Measurements from ENCODE around the gene MEGF6.
"Not testable (repeated sequence)": the region's sequence is repeated elsewhere in the genome, so short reads cannot be mapped to it uniquely, and the experiment has no call there.

The MEGF6 gene

GRCh38 chr1:3586986-3587759 lies 24.1 kb downstream of the MEGF6 start:
- TF ChIP-seq CSRNP3 (CRISPR knock-in tag; IDR thresholded peaks at IDR 0.05) (no peak), CREB5 (CRISPR knock-in tag; IDR thresholded peaks at IDR 0.05; ENCODE audit: low read depth) (no peak), TOX (CRISPR knock-in tag; IDR thresholded peaks at IDR 0.05; ENCODE audit: borderline replicate concordance) (no peak), ZNF565 (CRISPR knock-in tag; conservative IDR thresholded peaks at IDR 0.05; ENCODE audit: low read depth) (no peak), BACH2 (CRISPR knock-in tag; IDR thresholded peaks at IDR 0.05; ENCODE audit: borderline replicate concordance) (no peak), GLIS3 (CRISPR knock-in tag; IDR thresholded peaks at IDR 0.05) (no peak), TSHZ2 (CRISPR knock-in tag; IDR thresholded peaks at IDR 0.05) (no peak), ZFP3 (CRISPR knock-in tag; IDR thresholded peaks at IDR 0.05) (no peak), SNAI2 (CRISPR knock-in tag; IDR thresholded peaks at IDR 0.05) (no peak)
- no peak for ATAC-seq

GRCh38 chr1:3585940-3586568 lies 25.3 kb downstream of the MEGF6 start:
- TF ChIP-seq ARNTL (CRISPR knock-in tag; IDR thresholded peaks at IDR 0.05; ENCODE audit: borderline replicate concordance, low read depth), result no peak
- TF ChIP-seq ESRRG (CRISPR knock-in tag; IDR thresholded peaks at IDR 0.05), result no peak
- no peak for TF ChIP-seq CREB5 (CRISPR knock-in tag; IDR thresholded peaks at IDR 0.05; ENCODE audit: low read depth)
- TF ChIP-seq PPARA (CRISPR knock-in tag; IDR thresholded peaks at IDR 0.05; ENCODE audit: borderline replicate concordance), result no peak
- TF ChIP-seq RARB (CRISPR knock-in tag; IDR thresholded peaks at IDR 0.05), result no peak
- no peak for TF ChIP-seq TSHZ2 (CRISPR knock-in tag; IDR thresholded peaks at IDR 0.05)
- TF ChIP-seq ISL1 (CRISPR knock-in tag; IDR thresholded peaks at IDR 0.05), result no peak
- no peak for TF ChIP-seq BACH2 (CRISPR knock-in tag; IDR thresholded peaks at IDR 0.05; ENCODE audit: borderline replicate concordance)
- no peak for TF ChIP-seq TCF4 (CRISPR knock-in tag; IDR thresholded peaks at IDR 0.05; ENCODE audit: borderline replicate concordance)
- no peak for TF ChIP-seq ZFP30 (CRISPR knock-in tag; IDR thresholded peaks at IDR 0.05)
- no peak for TF ChIP-seq TOX (CRISPR knock-in tag; IDR thresholded peaks at IDR 0.05; ENCODE audit: borderline replicate concordance)
- no peak for TF ChIP-seq CSRNP3 (CRISPR knock-in tag; IDR thresholded peaks at IDR 0.05)
- TF ChIP-seq ZNF70 (CRISPR knock-in tag; IDR thresholded peaks at IDR 0.05), result no peak
- TF ChIP-seq GLIS3 (CRISPR knock-in tag; IDR thresholded peaks at IDR 0.05), result no peak
- TF ChIP-seq ZC3H10 (CRISPR knock-in tag; IDR thresholded peaks at IDR 0.05), result no peak
- TF ChIP-seq ZNF565 (CRISPR knock-in tag; conservative IDR thresholded peaks at IDR 0.05; ENCODE audit: low read depth), result no peak
- TF ChIP-seq ZNF8 (CRISPR knock-in tag; IDR thresholded peaks at IDR 0.05), result no peak
- ATAC-seq, result no peak

- not testable (repeated sequence) for ATAC-seq
These were observed 25.9 kb downstream of the MEGF6 start for GRCh38 chr1:3585353-3585868.

Measured in SK-N-SH treated with all-trans-retinoic acid at 6 μM for 48 hours (cell line).